GM21367 (cell line): ENCODE data around the gene G6PC3.
"Not testable (repeated sequence)": the region's sequence is repeated elsewhere in the genome, so short reads cannot be mapped to it uniquely, and the experiment has no call there.

Experiments used
- ATAC-seq: cut with Tn5 transposase; IDR thresholded peaks from one replicate; pipeline ENCODE4 v1.9.1; 2021; ENCODE audit not compliant: unreplicated experiment

G6PC3 gene

GRCh38 chr17:44070455-44071197 is at the start of gene G6PC3:
Gene G6PC3, plus strand, starts transcription at chr17:44070735. Its CDS starts 231 bp downstream, at chr17:44070966.
- peak; percentile 47 for ATAC-seq

GRCh38 chr17:44021227-44021626 is 49.3 kb upstream of the G6PC3 start:
- not testable (repeated sequence) for ATAC-seq

- no peak for ATAC-seq
These were observed 48.3 kb upstream of the G6PC3 start for GRCh38 chr17:44022246-44022645.

GRCh38 chr17:44023545-44024270 is 46.8 kb upstream of the G6PC3 start:
- no peak for ATAC-seq

- no peak for ATAC-seq
These were observed 46.3 kb upstream of the G6PC3 start for GRCh38 chr17:44024271-44024663.

GRCh38 chr17:44024853-44025252 is 45.7 kb upstream of the G6PC3 start:
- ATAC-seq: no peak

GRCh38 chr17:44029736-44030135 is 40.8 kb upstream of the G6PC3 start:
- ATAC-seq: no peak

GRCh38 chr17:44030482-44030881 is 40.1 kb upstream of the G6PC3 start:
- no peak for ATAC-seq

GRCh38 chr17:44033861-44034408 is 36.6 kb upstream of the G6PC3 start:
- ATAC-seq: no peak

- ATAC-seq: not testable (repeated sequence)
These were observed 35.8 kb upstream of the G6PC3 start for GRCh38 chr17:44034688-44035087.

GRCh38 chr17:44037471-44037870 is 33.1 kb upstream of the G6PC3 start:
- ATAC-seq: no peak

GRCh38 chr17:44038604-44039011 is 31.9 kb upstream of the G6PC3 start:
- ATAC-seq: no peak

GRCh38 chr17:44039829-44040635 is 30.5 kb upstream of the G6PC3 start:
- ATAC-seq: no peak

GRCh38 chr17:44043272-44043696 is 27.3 kb upstream of the G6PC3 start:
- ATAC-seq: no peak

- ATAC-seq: no peak
These were observed 26.5 kb upstream of the G6PC3 start for GRCh38 chr17:44044071-44044470.

- ATAC-seq: no peak
These were observed 25.0 kb upstream of the G6PC3 start for GRCh38 chr17:44045486-44045885.

- not testable (repeated sequence) for ATAC-seq
These were observed 23.6 kb upstream of the G6PC3 start for GRCh38 chr17:44046893-44047292.

GRCh38 chr17:44049294-44050060 is 21.1 kb upstream of the G6PC3 start:
- ATAC-seq: no peak

- ATAC-seq: no peak
These were observed 17.2 kb upstream of the G6PC3 start for GRCh38 chr17:44053125-44053872.
